RPMI7951 (cell line): ENCODE results near the gene SEC14L5. TPM values are rescaled to one million over a fixed set of nuclear protein-coding genes. Genes with fewer than 3 reads are reported as not detected.
"Not testable (repeated sequence)": the region's sequence is repeated elsewhere in the genome, so short reads cannot be mapped to it uniquely, and the experiment has no call there.

Experiments
- DNase-seq: peaks from one replicate; pipeline ENCODE4 v3.0.0-alpha.2; 2012; ENCODE audit warnings: low read depth
- total RNA-seq: library from RNA; depleted of rRNA; stranded (reverse); fragments of >200 nt; shearing (Covaris generic); gene quantifications from 2 replicates; pipeline ENCODE4 v1.2.3, GENCODE V29; 2014

SEC14L5 gene
- total RNA-seq, 1 experiment from 2014 or later: not detected

GRCh38 chr16:5036228-5037156, 78.4 kb downstream of the SEC14L5 start:
- no peak for DNase-seq

GRCh38 chr16:5040451-5040850, 82.3 kb downstream of the SEC14L5 start:
- DNase-seq: no peak

- DNase-seq: peak; percentile 46
These were observed 83.5 kb downstream of the SEC14L5 start for GRCh38 chr16:5041600-5042133.

DNA sequence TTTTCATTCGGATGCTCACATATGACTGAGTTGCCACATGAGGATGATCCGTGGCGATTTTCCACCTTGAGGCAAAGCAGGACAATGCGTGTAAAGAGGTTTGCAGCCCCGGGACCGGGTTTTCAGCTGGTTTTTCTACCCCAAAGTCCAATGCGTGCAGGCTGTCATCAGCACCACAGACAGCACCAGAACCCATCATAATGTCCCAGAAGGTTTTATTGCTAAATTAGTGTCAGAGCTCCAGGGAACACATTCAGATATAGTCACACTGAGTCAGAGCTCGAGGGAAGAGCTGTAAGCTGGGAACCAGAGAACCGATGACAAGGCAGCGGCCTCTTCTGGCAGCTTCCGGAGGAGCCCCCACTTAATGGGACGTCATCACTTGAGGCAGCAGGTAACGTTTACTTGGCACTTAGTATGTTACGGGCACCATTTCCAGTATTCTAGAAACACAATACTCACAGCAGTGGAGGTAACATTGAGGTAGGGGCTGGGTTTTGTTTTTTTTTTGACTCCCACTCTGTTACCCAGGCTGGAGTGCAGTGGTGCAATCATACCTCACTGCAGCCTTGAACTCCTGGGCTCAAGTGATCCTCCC, 84.5 kb downstream of the SEC14L5 start:
- DNase-seq: peak; percentile 54

DNA sequence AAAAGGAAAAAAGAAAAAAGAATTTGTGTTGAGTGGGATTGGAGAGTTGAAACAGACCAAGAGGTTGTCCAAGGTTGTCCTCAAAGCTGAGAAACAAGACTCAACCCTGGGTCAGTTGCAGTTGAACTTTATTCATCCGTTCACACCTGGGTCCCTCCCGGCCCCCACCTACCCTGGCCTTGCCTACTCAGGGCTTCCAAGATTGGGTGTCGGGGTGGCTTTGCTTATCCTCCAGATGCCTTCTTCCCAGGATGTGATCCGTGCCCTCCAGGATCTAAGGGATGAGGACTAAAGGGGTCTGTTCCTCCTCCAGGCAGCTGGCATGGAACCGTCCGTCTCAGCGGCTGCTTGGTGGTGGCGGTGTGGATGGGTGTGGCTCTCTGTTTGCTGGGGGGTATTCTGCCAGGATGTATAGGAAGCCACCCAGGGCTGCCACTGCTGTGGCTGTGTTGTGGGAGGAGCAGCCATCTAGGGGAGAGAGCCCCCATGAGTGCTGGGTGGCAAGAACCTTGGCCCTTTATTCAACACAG, 85.9 kb downstream of the SEC14L5 start:
- DNase-seq: no peak

DNA sequence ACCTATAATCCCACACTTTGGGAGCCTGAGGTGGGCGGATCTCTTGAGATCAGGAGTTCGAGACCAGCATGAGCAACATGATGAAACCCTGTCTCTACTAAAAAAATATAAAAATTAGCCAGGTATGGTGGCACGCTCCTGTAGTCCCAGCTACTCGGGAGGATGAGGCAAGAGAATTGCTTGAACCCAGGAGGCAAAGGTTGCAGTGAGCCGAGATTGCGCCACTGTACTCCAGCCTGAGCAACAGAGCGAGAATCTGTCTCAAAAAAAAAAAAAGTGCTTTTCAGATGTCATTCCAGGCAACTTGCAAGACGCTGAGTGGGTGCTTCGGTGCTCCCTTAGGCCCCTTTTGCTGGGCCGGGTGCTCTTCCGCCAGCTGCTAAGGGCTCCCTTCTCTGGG, 86.5 kb downstream of the SEC14L5 start:
- DNase-seq: not testable (repeated sequence)

GRCh38 chr16:5045499-5046115, 87.5 kb downstream of the SEC14L5 start:
- DNase-seq: no peak

GRCh38 chr16:5046914-5047313, 88.8 kb downstream of the SEC14L5 start:
- DNase-seq: no peak

GRCh38 chr16:5054876-5055865, 97.0 kb downstream of the SEC14L5 start:
- no peak for DNase-seq

- DNase-seq: no peak
These were observed 98.2 kb downstream of the SEC14L5 start for GRCh38 chr16:5056352-5056751.

DNA sequence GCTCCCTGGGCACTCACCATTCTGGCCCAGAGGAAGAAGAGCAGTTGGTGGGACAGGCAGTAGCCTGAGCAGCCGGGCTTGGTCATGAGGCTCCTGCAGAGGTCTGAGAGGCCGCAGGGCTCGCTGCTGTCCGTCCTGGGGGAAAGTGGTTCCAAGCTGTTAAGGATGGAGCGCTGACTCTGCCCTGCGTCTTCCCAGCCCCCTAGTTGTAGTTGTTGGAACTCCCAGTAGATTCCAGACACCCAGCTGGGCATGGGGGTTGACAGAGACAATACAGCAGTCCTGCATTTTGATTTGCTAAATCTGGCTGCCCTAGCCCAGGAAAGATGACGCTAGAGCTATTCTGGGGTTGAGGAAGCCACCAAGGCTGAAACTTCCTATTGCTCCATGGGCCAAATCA, 100.3 kb downstream of the SEC14L5 start:
- peak; percentile 26 for DNase-seq

DNA sequence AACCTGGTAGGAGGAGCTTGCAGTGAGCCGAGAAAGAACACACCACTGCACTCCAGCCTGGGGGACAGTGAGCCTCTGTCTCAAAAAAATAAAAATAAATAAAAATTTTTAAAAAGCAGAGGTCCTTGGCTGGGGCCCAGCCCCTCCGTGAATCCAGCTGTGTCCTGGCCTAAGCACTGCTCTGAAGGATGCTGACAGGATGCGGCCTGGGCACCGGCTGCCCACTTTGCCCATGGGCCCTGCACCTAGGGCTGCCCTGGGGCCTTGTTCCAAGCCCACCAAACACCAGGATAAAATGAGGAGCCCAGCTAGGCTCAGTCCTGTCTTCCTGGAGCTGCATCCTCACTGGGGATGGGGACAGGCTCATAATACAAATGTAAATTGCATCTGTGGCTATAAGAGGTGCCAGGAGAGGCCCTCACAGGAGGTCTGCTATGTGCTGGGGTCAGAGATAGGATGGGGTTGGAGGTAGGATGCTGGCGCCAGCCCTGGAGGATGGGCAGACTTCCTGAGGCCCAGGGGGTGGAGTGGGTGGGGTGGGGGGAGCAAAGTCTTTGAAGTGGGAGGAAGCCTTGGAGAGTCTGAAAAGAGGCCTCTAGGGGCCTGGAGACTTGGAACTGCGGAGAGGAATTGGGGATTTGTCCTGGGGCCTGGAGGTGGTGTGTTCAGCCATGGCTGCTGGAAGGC, 101.4 kb downstream of the SEC14L5 start:
- DNase-seq: no peak

DNA sequence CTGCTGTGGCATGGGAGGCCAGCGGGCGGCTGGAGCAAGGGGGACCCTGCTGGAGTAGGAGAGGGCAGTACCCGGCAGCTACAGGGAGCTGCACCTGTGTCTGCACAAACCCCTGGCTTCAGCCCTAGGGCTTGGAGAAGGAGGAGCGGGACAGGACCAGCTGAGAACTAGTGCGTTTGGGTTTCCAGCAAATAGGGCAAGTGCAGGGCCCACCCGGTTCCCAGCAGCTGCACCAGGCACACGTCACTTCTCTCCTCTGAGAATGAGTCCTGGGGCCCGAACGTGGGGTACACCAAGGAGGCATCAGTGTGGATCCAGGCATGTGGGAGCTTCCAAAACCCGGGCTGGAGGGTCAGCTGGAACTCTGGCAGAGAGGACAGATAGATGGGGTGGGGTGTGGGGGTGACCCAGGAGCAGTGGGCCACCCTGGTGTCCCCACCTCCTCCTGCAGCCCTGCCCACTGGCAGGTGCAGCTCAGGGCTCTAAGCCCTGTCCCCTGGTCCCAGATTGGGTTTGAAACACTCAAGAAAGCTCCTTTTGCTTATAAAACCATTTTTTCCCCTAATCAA, 102.0 kb downstream of the SEC14L5 start:
- no peak for DNase-seq

- no peak for DNase-seq
These were observed 103.9 kb downstream of the SEC14L5 start for GRCh38 chr16:5062051-5062450.

DNA sequence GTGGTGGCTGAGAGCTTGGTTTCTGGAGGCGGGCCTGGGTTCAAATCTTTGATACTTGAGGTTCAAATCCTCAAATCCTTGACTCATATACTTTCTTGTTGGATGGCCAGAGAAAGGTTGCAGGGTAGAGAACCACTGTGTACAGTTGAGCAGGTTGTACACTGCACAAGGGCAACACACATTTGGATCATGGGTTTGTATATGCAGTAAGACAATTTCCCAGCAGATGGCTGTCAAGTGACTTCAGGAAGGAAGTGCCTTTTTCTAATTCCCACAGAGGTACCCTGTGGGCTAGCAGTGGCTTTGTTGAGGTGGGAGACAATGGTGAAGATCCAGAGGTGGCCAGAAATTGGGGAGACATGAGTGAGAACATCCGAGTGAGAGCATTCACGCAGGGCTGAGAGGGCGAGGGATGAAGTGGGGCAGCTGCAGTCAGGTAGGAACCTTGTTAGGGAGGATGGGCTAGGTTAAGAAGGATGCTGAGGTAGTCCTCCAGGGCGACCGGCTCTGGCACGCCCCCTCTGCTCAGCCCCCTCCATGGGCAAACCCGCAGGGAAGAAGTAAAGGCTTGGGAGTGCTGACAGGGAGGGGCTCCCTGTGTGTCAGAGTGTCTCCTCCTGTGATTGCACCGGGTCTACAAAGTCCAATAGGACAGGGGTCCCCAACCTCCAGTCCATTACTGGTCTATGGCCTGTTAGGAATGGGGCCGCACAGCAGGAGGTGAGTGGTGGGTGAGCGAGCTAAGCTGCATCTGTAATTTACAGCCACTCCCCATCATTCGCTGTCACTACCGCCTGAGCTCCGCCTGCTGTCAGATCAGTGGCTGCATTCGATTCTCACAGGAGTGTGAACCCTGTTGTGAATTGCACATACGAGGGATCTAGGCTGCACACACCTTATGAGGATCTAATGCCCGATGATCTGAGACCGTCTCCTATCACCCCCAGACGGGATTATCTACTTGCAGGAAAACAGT, 104.9 kb downstream of the SEC14L5 start:
- no peak for DNase-seq

- DNase-seq: no peak
These were observed 106.8 kb downstream of the SEC14L5 start for GRCh38 chr16:5064915-5065314.

- no peak for DNase-seq
These were observed 107.2 kb downstream of the SEC14L5 start for GRCh38 chr16:5065326-5065725.

DNA sequence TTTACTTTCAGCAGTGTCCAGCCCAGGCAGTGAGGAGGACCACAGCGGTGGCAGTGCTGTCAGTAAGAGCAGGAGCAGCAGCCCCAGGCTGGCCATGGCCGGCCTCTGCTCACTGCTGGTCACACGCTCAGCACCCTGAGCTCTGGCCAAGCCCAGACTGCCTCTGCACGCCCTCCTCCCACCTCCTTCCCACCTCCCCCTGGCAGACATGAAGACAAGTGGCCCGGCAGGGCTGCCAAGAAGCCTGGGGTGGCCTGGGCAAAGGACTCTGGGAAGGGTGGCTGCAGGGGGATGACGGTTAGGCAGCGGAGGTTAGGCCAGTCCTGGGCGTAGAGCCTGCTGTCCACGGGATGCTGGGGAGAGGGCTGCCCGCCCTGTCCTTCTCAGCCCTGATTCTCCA, 107.7 kb downstream of the SEC14L5 start, which contains the start of gene C16orf89:
Gene C16orf89, minus strand, starts transcription at position 144 of the 400 bp plus-strand sequence. Its CDS starts 48 bp downstream, at position 96.
- no peak for DNase-seq

- DNase-seq: no peak
These were observed 108.4 kb downstream of the SEC14L5 start for GRCh38 chr16:5066511-5066910.
